GM23338 (cell line): ENCODE data around the gene APBA2. TPM values are rescaled to one million over a fixed set of nuclear protein-coding genes. Genes with fewer than 3 reads are reported as not detected.
A peak's percentile ranks its signal among the peaks of the same experiment; 100 is the strongest.
"Not testable (repeated sequence)": the region's sequence is repeated elsewhere in the genome, so short reads cannot be mapped to it uniquely, and the experiment has no call there.

Experiments
- ATAC-seq: fragments of 200-7000 bp; cut with Tn5 transposase; 3 replicates; pipeline ENCODE4 v1.9.1; 2020
- DNase-seq: peaks from one replicate; pipeline ENCODE4 v3.0.0-alpha.2; 2015; ENCODE audit warnings: low spot score
- H2AFZ ChIP-seq: fragments of 200-600 bp; sonication (generic); 2 replicates; pipeline ENCODE4 v1.8.0; 2016; ENCODE audit warnings: antibody characterized with exemption, mild to moderate bottlenecking, moderate library complexity
- H3F3A ChIP-seq: fragments of 200-600 bp; sonication (generic); replicated peaks from 2 replicates; pipeline ENCODE4 v1.8.0; 2017; ENCODE audit warnings: antibody characterized with exemption, mixed run types, low read depth
- H3K27ac ChIP-seq: fragments of 200-600 bp; sonication (generic); 2 replicates; pipeline ENCODE4 v1.6.1; 2016; ENCODE audit warnings: low read depth
- H3K27me3 ChIP-seq: fragments of 200-600 bp; sonication (generic); 2 replicates; pipeline ENCODE4 v1.8.0; 2016; ENCODE audit warnings: mild to moderate bottlenecking, mixed run types, moderate library complexity; ENCODE audit not compliant: insufficient read depth
- H3K36me3 ChIP-seq: fragments of 200-600 bp; sonication (generic); 2 replicates; pipeline ENCODE4 v1.8.0; 2016; ENCODE audit warnings: mild to moderate bottlenecking; ENCODE audit not compliant: insufficient read depth
- H3K4me1 ChIP-seq: fragments of 200-600 bp; sonication (generic); 2 replicates; pipeline ENCODE4 v1.8.0; 2016; ENCODE audit warnings: mild to moderate bottlenecking, moderate library complexity; ENCODE audit not compliant: insufficient read depth
- H3K4me2 ChIP-seq: fragments of 200-600 bp; sonication (generic); 2 replicates; pipeline ENCODE4 v1.7.1; 2017; ENCODE audit warnings: mixed run types
- H3K4me3 ChIP-seq: fragments of 200-600 bp; sonication (generic); 2 replicates; pipeline ENCODE4 v1.6.1; 2016; ENCODE audit warnings: mixed run types
- H3K79me2 ChIP-seq: fragments of 200-600 bp; sonication (generic); replicated peaks from 2 replicates; pipeline ENCODE4 v1.8.0; 2017; ENCODE audit warnings: mild to moderate bottlenecking; ENCODE audit not compliant: insufficient read depth
- H3K9me2 ChIP-seq: fragments of 200-600 bp; sonication (generic); 2 replicates; pipeline ENCODE4 v1.8.0; 2017; ENCODE audit not compliant: insufficient read depth
- H4K20me1 ChIP-seq: fragments of 200-600 bp; sonication (generic); replicated peaks from 2 replicates; pipeline ENCODE4 v1.8.0; 2017; ENCODE audit warnings: mild to moderate bottlenecking; ENCODE audit not compliant: insufficient read depth
- H3K27ac Mint-ChIP-seq: 2 replicates; pipeline ENCODE4 v1.8.0; 2020; ENCODE audit warnings: inconsistent platforms, mild to moderate bottlenecking, moderate library complexity, mixed read lengths
- H3K27me3 Mint-ChIP-seq: 3 replicates; pipeline ENCODE4 v1.8.0; 2022; ENCODE audit warnings: low read depth, mild to moderate bottlenecking, moderate library complexity, mixed read lengths, inconsistent platforms; ENCODE audit not compliant: insufficient read depth, poor library complexity
- H3K36me3 Mint-ChIP-seq: 3 replicates; pipeline ENCODE4 v1.8.0; 2021; ENCODE audit warnings: low read depth, mild to moderate bottlenecking, inconsistent platforms, moderate library complexity, mixed read lengths
- H3K4me1 Mint-ChIP-seq: 3 replicates; pipeline ENCODE4 v1.8.0; 2020; ENCODE audit warnings: mild to moderate bottlenecking, inconsistent platforms, mixed read lengths
- H3K4me3 Mint-ChIP-seq: 3 replicates; pipeline ENCODE4 v1.8.0; 2021; ENCODE audit warnings: moderate library complexity, mild to moderate bottlenecking, inconsistent platforms, mixed read lengths
- H3K9me3 Mint-ChIP-seq: 3 replicates; pipeline ENCODE4 v1.8.0; 2020; ENCODE audit warnings: moderate library complexity, mild to moderate bottlenecking, inconsistent platforms, mixed read lengths
- EZH2 ChIP-seq: fragments of 200-600 bp; sonication (generic); IDR thresholded peaks from one replicate; pipeline ENCODE4 v1.8.0; 2017; ENCODE audit warnings: antibody characterized with exemption, mild to moderate bottlenecking, low read depth; ENCODE audit not compliant: unreplicated experiment
- JUNB ChIP-seq: IDR thresholded peaks from one replicate; pipeline ENCODE4 v1.6.1; 2016; ENCODE audit warnings: antibody characterized with exemption; ENCODE audit not compliant: unreplicated experiment
- POLR2AphosphoS5 ChIP-seq: IDR thresholded peaks from 2 replicates; pipeline ENCODE4 v1.6.1; 2016; ENCODE audit warnings: antibody characterized with exemption, low read depth
- polyA plus RNA-seq: library from polyadenylated mRNA; unstranded; fragments of >200 nt; fragmentation: Nextera tagmentation; extraction: Ambion mirVana; gene quantifications from 2 replicates; pipeline ENCODE4 v1.2.1, GENCODE V29; 2016
- total RNA-seq: library from RNA; depleted of rRNA; stranded (reverse); fragments of >200 nt; shearing (Covaris generic); gene quantifications from 2 replicates; pipeline ENCODE4 v1.2.3, GENCODE V29; 2014
- TF ChIP-seq, protein P1 (sequence below): IDR thresholded peaks from one replicate; pipeline ENCODE4 v1.6.1; 2018; ENCODE audit warnings: antibody characterized with exemption; ENCODE audit not compliant: unreplicated experiment
- TF ChIP-seq, protein P2 (sequence below), 2 experiments: fragments of 200-600 bp in 1 of 2; sonication (generic) in 1 of 2; conservative IDR thresholded peaks; 2 replicates each; pipeline versions ENCODE4 v1.5.1 to v1.6.1; 2016 to 2017; ENCODE audit warnings: antibody characterized with exemption in 2 of 2, low read depth in 2 of 2, mild to moderate bottlenecking in 2 of 2, moderate library complexity in 1 of 2

APBA2 gene
- total and polyA plus RNA-seq, 2 experiments from 2014 or later, result 5.9 to 24.7 TPM

DNA sequence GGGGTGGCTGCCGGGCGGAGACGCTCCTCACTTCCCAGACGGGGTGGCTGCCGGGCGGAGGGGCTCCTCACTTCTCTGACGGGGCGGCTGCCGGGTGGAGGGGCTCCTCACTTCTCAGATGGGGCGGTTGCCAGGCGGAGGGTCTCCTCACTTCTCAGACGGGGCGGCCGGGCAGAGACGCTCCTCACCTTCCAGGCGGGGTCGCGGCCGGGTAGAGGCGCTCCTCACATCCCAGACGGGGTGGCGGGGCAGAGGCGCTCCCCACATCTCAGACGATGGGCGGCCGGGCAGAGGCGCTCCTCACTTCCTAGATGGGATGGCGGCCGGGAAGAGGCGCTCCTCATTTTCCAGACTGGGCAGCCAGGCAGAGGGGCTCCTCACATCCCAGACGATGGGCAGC lies 36.0 kb upstream of the APBA2 start:
- not testable (repeated sequence) for H3K4me3 ChIP-seq, H3K27ac ChIP-seq, H3F3A ChIP-seq, ATAC-seq, H3K4me2 ChIP-seq, H3K27ac Mint-ChIP-seq, H3K9me2 ChIP-seq, H4K20me1 ChIP-seq, DNase-seq, H3K36me3 ChIP-seq, H3K4me3 Mint-ChIP-seq, H3K79me2 ChIP-seq, H3K27me3 ChIP-seq, H3K27me3 Mint-ChIP-seq, H2AFZ ChIP-seq
- Mint-ChIP-seq H3K9me3 (peaks cover 19% of the 10 kb centered on the region), H3K36me3 (peaks cover 16% of the 10 kb centered on the region), H3K4me1 (peaks cover 18% of the 10 kb centered on the region)
- peaks cover 11% of the 10 kb centered on the region for H3K4me1 ChIP-seq

DNA sequence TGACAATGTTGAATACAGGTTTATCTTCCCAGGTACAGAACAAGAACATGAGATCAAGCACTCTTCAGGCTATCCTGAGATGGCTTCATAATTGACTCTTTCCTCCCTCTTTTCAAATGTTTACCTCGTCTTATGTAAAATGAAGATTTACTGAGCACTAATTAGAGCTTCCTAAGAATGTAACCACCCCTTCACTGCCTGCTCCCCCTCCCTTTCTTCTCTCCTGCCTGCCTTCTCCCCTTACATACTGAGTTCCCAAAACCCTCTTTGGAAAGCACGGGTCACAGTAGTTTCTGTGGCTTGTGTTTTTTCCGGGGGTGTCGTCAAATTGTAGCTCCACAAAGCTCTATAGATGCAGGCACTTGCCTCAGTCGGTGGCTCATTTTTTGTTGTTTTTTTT lies 32.1 kb upstream of the APBA2 start:
- H3K9me2 ChIP-seq, H2AFZ ChIP-seq, H3K36me3 ChIP-seq, H3K27ac Mint-ChIP-seq, H3K27ac ChIP-seq, H3K79me2 ChIP-seq, H3K27me3 ChIP-seq, H3K27me3 Mint-ChIP-seq, H4K20me1 ChIP-seq, H3F3A ChIP-seq: not testable (repeated sequence)
- ATAC-seq, result peak; percentile 65
- peak overlapping the region; percentile 6; the same call in 1 of the 3 replicates for H3K4me3 Mint-ChIP-seq
- peaks cover 18% of the 10 kb centered on the region for H3K4me1 Mint-ChIP-seq
- H3K4me1 ChIP-seq, result peaks cover 11% of the 10 kb centered on the region
- peak; percentile 2 for DNase-seq
- peak overlapping the region; percentile 34 for H3K4me2 ChIP-seq
- H3K9me3 Mint-ChIP-seq, result peaks cover 18% of the 10 kb centered on the region
- peaks cover 14% of the 10 kb centered on the region for H3K36me3 Mint-ChIP-seq
- peak overlapping the region; percentile 26; the same call in 1 of the 2 replicates for H3K4me3 ChIP-seq

DNA sequence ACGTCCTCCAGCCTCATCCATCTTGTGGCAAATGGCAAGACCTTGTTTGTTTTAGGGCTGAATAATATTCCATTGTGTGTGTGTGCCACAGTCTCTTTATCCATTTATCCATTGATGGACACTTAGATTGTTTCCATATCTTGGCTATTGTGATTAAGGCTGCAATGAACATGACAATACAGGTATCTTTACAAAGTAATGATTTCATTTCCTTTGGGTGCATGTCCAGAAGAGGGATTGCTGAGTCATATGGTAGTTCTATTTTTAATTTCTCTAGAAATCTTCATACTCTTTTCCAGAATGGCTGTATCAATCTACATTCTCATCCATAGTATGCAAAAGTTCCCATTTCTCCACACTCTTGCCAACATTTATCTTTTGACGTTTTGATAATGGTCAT lies 31.2 kb upstream of the APBA2 start:
- not testable (repeated sequence) for H2AFZ ChIP-seq, H3K79me2 ChIP-seq, H3K27me3 Mint-ChIP-seq, H3F3A ChIP-seq, H3K27ac Mint-ChIP-seq, H3K27ac ChIP-seq, H3K36me3 ChIP-seq, H3K4me2 ChIP-seq, H3K27me3 ChIP-seq, H3K36me3 Mint-ChIP-seq, DNase-seq, H4K20me1 ChIP-seq, ATAC-seq, H3K4me3 ChIP-seq, H3K9me2 ChIP-seq, H3K4me3 Mint-ChIP-seq
- Mint-ChIP-seq H3K9me3 (peaks cover 12% of the 10 kb centered on the region), H3K4me1 (peaks cover 18% of the 10 kb centered on the region)
- peaks cover 11% of the 10 kb centered on the region for H3K4me1 ChIP-seq

DNA sequence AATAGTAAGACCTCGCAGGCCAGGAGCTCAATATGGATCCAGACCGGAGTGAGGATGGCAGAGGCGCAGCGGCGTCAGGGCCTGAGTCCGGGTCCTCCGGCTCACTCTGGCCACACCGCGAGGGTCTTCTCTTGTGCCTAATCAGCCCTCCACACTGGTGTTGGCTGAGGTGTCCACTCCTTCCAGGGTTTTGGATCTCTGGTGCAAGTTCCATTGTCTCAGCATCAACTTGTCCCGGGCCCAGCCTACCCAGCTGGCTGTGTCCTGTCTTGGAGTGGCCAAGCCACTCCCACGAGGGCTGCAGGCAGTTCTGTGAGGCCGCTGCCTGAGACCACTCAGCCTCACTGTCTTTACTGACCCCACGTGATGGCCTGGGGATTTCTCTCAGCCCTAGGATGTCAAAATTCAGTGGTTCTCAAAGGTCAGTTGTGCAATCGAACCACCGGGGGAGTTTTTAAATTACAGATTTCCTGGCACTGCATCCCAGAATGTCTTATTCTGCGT lies 24.7 kb upstream of the APBA2 start:
- H3K27me3 ChIP-seq, result no peaks in the 10 kb centered on the region
- DNase-seq, result peak; percentile 9
- Mint-ChIP-seq H3K4me1 (no peaks in the 10 kb centered on the region), H3K9me3 (no peaks in the 10 kb centered on the region; the same call in 2 of the 3 replicates), H3K27me3 (no peaks in the 10 kb centered on the region), H3K36me3 (peaks cover 2% of the 10 kb centered on the region; the same call in 1 of the 3 replicates), H3K27ac (no peak overlapping the region), H3K4me3 (no peak overlapping the region)
- ATAC-seq, result no peak
- TF ChIP-seq POLR2AphosphoS5, result no peak
- TF ChIP-seq, protein P1, sequence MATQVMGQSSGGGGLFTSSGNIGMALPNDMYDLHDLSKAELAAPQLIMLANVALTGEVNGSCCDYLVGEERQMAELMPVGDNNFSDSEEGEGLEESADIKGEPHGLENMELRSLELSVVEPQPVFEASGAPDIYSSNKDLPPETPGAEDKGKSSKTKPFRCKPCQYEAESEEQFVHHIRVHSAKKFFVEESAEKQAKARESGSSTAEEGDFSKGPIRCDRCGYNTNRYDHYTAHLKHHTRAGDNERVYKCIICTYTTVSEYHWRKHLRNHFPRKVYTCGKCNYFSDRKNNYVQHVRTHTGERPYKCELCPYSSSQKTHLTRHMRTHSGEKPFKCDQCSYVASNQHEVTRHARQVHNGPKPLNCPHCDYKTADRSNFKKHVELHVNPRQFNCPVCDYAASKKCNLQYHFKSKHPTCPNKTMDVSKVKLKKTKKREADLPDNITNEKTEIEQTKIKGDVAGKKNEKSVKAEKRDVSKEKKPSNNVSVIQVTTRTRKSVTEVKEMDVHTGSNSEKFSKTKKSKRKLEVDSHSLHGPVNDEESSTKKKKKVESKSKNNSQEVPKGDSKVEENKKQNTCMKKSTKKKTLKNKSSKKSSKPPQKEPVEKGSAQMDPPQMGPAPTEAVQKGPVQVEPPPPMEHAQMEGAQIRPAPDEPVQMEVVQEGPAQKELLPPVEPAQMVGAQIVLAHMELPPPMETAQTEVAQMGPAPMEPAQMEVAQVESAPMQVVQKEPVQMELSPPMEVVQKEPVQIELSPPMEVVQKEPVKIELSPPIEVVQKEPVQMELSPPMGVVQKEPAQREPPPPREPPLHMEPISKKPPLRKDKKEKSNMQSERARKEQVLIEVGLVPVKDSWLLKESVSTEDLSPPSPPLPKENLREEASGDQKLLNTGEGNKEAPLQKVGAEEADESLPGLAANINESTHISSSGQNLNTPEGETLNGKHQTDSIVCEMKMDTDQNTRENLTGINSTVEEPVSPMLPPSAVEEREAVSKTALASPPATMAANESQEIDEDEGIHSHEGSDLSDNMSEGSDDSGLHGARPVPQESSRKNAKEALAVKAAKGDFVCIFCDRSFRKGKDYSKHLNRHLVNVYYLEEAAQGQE, result no peak
- TF ChIP-seq, protein P2, sequence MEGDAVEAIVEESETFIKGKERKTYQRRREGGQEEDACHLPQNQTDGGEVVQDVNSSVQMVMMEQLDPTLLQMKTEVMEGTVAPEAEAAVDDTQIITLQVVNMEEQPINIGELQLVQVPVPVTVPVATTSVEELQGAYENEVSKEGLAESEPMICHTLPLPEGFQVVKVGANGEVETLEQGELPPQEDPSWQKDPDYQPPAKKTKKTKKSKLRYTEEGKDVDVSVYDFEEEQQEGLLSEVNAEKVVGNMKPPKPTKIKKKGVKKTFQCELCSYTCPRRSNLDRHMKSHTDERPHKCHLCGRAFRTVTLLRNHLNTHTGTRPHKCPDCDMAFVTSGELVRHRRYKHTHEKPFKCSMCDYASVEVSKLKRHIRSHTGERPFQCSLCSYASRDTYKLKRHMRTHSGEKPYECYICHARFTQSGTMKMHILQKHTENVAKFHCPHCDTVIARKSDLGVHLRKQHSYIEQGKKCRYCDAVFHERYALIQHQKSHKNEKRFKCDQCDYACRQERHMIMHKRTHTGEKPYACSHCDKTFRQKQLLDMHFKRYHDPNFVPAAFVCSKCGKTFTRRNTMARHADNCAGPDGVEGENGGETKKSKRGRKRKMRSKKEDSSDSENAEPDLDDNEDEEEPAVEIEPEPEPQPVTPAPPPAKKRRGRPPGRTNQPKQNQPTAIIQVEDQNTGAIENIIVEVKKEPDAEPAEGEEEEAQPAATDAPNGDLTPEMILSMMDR (conservative IDR thresholded peaks at IDR 0.05; ENCODE audit: low read depth in 2 of 2), result no peak
- TF ChIP-seq EZH2, result no peak
- no peak for TF ChIP-seq JUNB
- no peaks in the 10 kb centered on the region for H3K9me2 ChIP-seq
- H4K20me1 ChIP-seq, result no peaks in the 10 kb centered on the region
- H3K4me2 ChIP-seq, result no peak overlapping the region
- H3K36me3 ChIP-seq, result no peaks in the 10 kb centered on the region
- no peaks in the 10 kb centered on the region for H3F3A ChIP-seq
- peak overlapping the region; percentile 28; the same call in 1 of the 2 replicates for H2AFZ ChIP-seq
- no peaks in the 10 kb centered on the region for H3K79me2 ChIP-seq
- no peaks in the 10 kb centered on the region for H3K4me1 ChIP-seq
- no peak overlapping the region for H3K4me3 ChIP-seq
- no peak overlapping the region for H3K27ac ChIP-seq
